ENCODE results near the gene ACY1.
A peak's percentile ranks its signal among the peaks of the same experiment; 100 is the strongest.

ACY1 gene

DNA sequence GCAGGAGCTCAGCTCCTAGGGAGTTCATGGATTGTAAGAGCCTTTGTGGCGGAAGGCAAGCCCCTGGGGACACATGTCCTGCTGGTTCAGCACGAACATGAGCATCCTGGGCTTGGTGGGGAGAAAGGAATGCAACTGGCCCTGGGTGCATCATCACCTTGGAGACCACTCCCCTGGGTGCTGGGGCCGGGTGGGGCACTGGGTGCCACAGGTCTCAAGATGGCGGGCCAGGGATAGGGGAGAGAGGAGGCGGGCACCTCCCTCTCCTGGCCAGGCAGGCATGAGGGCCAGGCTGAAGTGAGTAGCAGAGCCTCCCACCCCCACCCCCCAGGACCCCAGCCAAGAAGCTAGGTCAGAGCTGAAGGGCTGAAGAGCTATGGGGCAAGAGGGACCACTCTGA, 16.8 kb upstream of the ACY1 start:
- DNase-seq = no peak

DNA sequence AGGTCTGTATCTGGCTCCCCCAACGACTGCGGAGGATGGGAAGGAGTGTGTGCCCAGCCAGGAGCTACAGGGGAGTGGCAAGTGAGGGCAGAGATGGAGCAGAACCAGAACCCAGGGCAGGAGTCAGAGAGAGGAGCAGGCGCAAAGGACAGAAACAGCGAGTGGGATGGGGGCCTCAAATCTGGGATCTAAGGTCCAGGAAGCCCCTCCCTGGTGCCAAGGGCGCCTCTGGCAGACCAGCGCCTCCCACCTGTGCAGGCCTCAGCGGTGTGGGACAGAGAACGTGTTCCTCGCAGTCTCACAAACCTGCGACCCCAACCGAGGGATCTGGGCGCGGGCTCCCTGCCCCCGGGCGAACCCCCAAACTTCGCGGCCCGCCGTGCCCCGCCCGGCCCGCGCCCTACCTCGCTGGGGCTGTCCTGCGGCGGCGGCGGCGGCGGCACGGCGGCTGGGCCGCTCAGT, 16.4 kb upstream of the ACY1 start:
- no peak for DNase-seq

DNA sequence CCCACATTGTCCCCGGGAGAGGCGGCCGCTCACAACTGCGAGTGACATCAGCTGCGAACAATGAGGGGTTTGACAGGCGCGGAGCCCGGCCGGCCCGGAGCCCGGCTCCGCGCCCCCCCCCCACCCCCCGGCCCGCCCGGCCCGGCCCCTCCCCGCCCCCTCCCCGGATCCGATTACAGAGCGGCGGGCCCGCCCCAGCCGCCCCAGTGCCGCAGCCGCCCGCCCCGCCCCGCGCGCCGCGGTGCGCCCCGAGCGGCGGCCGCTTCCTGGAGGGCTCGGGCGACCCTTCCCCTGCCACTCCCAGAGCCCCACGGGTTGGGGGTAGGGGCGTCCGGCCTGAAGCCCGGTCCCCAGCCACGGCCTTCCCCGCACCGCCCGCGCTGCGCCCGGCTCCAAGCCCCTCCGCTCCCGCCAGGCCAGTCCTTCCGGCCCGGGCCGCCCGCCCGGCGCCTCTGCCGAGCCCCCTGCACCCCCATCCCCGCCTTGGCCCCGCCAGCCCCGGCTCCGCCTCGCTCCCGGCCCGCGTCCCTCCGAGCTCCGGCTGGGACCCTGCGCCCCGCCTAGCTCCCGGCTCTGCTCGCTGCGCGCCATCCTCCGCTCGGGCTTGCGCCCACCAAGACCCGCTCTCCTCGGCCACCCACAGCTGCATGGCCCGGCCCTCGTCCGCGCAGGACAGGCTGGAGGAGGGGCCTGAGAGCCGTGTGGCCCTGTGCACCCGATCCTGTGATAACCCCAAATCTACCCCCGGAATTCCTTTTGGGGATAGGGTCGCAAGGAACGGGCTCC, 15.8 kb upstream of the ACY1 start, which contains the start of gene PCBP4:
TSS of gene PCBP4 (minus strand) at position 71 of the 786 bp plus-strand sequence. CDS start 6,214 bp downstream, outside the sequence.
- DNase-seq = no peak

DNA sequence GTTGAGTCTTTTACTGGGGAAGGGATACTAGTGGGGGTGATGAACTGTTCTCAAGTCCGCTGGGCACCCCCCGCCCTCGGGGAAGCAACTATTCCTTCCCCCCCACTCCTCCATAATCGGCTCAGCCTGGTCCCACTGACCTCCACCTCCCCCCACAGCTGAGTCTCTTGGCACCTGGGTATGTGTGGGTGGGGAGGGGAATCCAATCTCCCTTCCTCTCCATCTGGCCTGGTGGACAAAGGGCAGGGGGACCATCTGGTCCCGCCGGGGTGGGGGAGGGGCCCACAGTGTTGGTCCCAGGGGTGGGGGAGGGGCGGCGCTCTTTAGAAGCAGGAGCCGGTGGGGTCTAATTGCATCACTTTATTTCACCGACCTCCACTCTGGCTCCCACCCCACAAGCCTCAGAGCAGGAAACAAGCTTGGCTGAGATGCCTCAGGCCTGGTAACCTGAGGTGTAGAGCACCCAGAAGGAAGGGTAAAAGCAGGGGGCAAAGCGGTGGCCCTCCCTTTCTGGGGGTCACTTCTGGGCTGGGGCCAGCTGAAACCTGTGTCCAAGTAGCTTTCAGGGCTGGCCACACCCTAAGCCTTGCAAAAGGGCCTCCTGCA, 15.1 kb upstream of the ACY1 start:
- DNase-seq = no peak

DNA sequence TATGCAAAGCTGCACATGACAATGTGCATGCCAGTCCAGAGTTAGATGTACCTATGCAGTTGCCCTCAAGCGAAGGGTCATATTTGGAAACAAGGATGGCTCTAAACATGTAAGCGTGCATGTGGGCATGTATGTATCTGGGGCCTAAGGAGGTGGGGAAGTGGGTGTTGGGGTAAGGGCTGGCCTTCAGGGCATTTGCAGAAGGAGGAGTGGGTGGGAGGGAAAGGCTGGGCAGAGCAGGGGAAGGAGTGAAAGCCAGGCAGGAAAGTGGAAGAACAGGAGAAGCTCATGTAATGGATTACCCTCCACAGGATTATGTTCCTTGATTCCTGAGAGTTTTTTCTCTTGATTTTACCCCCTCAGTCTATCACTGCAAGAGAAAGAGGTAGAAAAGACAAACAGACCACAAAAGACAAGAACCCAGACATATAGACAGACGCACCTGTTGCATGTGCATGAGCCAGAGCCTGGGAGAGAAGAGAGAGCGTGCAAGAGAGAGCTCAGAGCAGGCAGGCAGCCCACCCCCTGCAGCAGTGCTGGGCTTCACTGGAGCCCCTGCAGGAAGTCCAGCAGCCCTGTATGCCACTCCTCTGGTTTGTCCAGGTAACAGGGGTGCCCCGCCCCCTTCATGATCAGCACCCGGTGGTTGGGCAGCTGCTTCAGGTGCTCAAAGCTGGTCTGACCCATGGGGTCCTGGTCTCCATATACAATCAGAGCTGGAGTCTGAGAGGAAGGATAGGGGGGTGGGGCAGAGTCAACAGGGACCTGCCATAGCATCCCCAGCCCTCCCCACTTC, 14.3 kb upstream of the ACY1 start:
- DNase-seq = no peak

DNA sequence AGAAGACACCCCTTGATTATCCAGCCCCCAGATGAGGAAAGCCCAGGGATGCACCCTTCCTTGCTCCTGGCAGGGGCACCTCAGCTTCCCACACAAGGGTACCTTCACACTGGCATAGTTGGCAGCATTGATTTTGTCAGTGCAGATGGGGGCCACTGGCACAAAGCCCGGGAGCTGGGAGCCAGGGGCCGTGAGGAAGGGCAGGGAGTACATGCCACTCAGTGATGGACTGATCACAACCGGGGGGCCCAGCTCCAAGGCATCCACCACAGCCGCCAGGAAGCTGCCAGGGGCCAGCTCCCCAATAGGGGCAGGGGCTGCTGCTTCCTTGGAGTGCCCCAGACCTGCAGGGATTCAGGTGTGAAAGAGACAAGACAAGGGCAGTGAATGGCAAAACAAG, 13.5 kb upstream of the ACY1 start:
- no peak for DNase-seq

DNA sequence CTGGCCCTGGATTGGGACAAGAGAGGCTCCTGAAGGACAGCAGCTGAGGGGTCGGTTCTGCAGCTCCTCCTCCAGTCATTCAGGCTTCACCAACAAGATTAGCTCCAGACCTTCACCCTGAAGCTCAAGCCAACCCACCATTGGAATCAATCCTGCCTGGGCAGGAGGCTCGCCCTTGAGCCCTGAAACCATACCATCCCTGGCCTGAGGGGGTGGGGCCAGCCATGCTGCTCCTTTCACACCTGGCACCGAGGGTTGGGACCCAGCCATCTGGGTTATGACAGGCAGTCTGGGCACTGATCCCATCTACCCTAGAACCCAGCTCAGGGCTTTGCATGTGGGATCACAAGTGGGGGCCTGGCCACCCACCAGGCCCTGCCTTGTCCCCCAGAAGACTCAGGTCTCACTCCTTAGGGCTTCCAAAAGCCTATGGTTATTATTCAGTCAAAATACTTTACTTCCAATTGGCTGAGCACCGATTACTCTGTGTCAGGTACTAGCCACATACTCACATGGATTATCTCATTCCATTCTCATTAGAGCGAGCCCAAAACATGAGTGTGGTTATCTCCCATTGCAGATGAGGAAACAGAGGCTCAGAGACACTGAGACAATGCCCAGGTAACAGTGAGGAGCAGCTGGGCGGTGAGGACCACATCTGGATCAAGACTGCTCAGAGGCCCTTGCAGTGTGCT, 12.6 kb upstream of the ACY1 start:
- no peak for DNase-seq

DNA sequence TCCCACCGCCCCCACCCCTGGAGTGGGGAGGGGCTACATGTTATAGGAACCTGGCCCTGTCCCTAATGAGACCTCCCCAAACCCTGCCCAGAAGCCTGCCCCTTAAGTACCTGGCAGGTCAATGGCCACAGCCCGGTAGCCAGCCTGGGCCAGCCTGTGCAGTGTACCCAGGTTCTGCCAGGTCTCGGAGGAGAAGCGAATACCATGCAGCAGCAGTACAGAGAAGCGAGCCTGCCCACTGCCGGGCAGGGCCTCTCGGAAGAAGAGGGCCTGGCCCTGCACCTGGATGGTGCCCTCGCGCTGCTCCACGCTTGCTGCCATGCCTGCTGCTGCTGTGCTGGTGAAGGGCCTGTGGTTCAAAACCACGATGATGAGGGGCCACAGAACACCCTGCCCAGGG, 12.0 kb upstream of the ACY1 start:
- DNase-seq = no peak

DNA sequence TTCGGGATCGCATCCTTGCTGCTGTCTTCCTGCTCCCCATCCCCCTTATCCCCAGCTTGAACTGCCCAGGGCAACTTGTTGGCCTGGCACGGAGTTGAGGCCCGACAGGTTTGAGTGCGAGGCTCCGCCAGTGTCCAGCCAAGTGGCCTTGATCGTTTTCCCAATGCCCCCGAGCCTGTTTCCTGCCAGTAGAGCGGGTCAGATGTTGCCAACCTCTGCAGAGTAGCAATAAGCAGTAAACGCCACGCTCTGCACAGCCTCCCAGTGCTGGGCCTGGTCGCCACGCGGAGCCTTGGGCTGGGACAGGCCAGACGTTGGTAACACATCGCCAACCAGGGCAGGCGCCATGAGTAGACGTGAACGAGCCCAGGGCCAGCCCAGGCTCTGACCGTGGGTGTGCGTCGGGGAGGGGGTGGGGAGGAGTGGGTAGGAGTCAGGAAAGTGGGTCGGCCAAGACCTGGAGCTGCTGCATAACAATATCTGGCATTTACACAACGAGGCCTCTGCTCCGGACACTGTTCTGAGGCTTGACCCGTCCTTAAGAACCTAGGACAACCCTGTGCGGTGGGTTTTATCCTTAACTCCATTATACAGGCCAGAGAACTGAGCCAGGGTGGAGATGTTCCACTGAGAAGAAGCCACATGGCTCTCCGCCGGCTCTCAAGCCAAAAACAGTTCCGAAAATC, 8.9 kb upstream of the ACY1 start:
- DNase-seq = no peak

DNA sequence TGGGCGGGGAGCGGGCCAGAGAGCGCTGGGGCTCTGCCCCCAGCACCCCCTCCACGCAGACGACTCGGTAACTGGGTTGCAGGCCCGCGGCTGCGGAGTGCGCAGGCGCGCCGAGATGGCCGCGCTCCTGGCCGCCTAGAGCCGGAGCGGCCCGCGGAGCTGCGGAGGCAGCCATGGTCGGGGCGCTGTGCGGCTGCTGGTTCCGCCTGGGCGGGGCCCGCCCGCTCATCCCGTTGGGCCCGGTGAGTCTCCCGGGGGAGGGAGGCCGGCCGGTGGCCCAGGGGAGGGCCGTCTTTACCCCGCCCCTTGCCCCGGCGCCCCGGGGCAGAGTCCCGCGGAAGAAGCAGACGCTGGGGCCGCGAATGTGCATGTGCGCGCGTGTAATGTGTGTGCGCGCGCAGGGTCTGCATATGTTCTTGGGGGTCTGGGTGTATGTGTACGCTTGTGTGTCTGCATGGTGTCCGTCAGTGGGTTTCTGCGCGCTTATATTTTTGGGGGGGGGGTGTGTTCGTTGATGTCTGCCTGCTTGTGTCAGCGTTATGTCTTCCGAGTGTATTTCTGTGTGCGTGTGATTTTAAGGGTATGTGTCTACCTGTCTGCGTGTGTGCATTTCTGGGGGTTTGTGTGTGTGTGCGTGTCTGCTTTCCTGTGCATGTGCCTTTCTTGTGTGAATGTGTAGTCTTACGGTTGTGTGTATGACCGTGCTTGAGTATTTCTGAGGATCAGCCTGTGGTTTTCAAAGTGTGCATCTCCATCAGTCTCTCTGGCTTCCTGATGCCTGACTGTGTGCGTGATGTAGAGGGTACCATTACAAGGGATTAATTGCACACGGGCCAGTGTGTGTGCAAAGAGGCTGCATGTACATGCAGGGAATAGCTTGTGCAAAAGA, 8.1 kb upstream of the ACY1 start, which contains the start of gene ABHD14A:
TSS of gene ABHD14A (plus strand) at position 102 of the 889 bp plus-strand sequence. CDS start at position 174, 72 bp downstream.
- DNase-seq = peak; percentile 92

DNA sequence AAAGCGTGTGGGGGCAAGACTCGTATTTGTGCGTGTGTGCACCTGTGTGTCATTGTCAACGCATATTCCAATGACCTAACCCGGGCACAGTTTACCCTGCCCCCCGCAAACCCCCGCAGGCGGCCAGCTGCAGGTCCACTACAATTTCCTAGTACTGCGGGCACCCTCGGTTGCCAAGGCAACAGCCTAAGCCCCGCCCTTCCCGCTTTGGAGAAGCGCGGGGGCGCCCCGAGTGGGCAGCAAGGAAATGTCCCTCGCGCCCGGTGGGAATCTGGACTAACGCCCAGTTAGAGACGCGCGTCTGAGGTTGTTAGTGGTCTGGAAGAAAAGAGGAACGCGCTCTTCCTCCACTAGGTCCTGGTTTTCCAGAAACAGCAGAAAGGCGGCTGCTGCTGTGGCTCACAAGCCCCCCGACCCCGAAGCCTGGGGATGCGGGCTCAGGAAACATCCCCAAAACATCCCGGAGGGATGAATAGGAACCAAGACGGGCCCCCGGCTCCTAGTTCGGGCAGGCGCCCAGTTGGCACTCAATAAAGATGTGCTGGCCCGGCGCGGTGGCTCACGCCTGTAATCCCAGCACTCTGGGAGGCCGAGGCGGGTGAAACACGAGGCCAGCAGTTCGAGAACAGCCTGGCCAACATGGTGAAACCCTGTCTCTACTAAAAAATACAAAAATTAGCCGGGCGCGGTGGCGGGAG, 7.3 kb upstream of the ACY1 start:
- no peak for DNase-seq

DNA sequence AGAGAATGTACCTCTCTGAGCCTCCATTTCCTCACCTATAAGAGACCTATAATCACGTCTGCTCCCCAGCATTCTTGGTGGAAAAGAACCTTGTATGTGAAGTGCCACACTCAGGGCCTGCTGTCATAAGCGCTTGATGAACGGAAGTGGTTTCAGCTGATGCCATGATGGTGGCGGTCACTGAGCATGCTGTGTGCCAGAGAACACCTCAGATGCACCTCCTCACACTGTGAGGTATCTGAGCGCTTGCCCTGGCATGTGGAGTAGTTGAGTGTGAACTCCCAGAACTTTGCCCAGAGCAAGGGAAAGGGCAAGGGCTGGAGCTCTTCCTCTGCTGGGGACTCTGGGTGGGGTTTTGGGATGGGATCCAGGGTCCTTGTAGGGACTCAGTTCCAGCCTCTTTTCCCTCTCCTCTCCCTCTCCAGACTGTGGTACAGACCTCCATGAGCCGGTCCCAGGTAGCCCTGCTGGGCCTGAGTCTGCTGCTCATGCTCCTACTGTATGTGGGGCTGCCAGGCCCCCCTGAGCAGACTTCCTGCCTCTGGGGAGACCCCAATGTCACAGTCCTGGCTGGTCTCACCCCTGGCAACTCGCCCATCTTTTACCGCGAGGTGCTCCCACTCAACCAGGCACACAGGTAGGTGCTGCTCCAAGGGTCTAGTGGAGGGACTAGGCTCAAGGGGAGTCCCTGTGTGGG, 5.7 kb upstream of the ACY1 start:
- DNase-seq = no peak

DNA sequence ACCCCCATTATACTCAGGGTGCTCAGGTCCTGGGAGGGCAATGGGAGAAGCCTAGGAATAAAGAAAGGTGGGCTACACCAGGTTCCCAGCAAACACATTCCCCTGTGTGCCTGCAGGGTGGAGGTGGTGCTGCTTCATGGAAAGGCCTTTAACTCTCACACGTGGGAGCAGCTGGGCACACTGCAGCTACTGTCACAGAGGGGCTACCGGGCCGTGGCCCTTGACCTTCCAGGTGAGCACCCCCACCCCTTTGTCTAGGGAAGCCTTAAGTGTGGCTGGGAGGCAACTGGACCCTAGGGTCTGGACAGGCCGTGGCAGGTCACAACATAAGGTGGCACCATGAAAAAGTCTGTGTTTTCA, 5.2 kb upstream of the ACY1 start:
- no peak for DNase-seq

DNA sequence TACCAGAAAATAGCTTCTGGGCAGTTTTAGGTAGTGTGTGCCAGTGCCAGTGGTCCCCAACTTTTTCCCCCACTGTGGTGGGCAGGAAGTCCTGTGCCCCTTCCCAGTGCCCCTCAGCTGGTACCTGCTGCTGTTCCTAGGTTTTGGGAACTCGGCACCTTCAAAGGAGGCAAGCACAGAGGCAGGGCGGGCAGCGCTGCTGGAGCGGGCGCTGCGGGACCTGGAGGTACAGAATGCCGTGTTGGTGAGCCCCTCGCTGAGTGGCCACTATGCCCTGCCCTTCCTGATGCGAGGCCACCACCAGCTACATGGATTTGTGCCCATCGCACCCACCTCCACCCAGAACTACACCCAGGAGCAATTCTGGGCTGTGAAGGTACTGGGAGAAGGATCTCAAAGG, 3.1 kb upstream of the ACY1 start:
- DNase-seq = no peak

DNA sequence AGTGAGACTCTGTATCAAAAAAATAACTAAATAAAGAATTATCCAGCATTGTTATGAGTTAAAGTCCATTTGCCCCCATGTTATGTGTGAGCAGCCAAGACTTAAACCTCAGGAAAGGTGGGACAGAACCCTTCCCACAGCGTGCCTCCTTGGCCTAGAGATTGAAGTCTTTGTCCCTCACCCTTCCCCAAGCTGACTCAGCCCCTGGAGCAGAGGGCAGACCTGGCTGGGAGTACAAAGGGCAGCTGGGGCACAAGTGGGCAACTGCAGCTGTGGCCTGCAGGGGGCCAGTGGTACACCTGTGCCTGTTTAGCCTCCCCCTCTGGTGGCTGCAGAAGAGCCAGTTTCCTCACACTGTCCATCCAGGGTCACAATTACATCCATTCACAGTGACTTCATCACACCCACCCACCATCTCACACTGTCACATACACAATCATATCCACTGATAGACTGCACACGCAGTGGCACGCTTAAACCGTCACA, 940 bp upstream of the ACY1 start:
- DNase-seq = peak; percentile 97

DNA sequence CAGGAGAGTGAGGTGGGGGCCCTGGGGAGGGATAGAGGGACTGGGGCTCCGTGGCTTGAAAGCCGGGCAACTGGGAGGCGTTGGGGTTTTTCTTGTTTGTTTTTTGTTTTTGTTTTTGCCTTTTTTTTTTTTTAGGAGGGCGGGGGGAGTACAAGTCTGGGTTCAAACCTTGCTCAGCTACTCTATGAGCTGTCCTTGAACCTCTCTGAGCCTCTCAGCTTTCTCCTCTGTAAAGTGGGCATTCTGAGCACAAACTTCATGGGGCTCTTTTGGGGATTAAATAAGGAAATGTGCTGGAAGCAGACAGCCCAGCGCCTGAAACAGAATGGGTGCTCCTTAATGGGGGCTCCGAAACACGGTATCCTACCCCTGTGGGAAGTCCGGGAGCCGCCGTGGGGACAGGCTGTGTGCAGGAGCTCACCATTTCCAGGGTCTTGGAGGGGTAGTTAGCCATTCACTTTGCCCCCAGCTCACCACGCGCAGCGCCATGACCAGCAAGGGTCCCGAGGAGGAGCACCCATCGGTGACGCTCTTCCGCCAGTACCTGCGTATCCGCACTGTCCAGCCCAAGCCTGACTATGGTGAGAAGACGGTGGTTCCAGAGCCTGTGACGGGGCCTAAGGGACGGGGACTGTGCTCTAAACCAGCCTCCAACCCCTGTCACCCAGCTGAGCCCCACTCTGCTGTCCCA, 388 bp downstream of the ACY1 start:
- no peak for DNase-seq

DNA sequence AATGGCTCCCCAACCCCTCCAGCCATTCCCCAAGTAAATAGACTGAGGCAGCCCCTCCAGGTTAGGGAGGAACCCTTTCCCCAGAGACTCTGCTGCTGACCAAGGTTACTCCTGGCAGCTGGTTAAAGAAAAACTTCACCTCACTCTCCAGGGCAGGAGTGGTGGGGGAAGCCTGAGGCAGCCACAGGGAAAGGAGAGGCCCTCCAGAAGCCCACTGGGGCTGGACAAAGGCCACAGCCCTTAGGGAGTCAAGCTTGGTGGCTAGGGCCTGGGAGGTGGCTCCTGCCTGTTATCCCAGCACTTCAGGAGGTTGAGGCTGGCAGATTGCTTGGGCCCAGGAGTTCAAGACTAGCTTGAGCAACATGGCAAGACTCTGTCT, 923 bp downstream of the ACY1 start:
- DNase-seq = no peak

DNA sequence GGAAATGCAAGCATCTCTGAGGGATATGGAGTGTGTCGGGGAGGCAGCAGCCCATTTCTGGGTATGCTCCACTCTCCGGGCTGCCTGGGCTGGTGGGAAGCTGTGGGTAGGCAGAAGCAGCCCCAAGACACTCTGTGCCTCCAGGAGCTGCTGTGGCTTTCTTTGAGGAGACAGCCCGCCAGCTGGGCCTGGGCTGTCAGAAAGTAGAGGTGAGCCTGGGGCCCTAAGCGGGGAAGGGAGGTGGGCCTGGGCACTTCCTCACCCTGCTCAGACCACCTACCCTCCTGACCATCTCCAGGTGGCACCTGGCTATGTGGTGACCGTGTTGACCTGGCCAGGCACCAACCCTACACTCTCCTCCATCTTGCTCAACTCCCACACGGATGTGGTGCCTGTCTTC, 1.7 kb downstream of the ACY1 start:
- DNase-seq = no peak
